OCI-LY7 (cell line): ENCODE results near the gene WNK2.

ENCODE experiments used
- EZH2phosphoT487 ChIP-seq: fragments of 200-600 bp; sonication (generic); IDR thresholded peaks from 2 replicates; pipeline ENCODE4 v1.6.1; 2018; ENCODE audit warnings: low read depth, borderline replicate concordance, mild to moderate bottlenecking, mixed run types, antibody characterized with exemption, low read length, moderate library complexity, mixed read lengths
- TF ChIP-seq, protein P1 (sequence below): fragments of 200-600 bp; sonication (generic); conservative IDR thresholded peaks from 2 replicates; pipeline ENCODE4 v1.5.1; 2014; ENCODE audit warnings: mild to moderate bottlenecking, antibody characterized with exemption, low read length, moderate library complexity, mixed read lengths

DNA sequence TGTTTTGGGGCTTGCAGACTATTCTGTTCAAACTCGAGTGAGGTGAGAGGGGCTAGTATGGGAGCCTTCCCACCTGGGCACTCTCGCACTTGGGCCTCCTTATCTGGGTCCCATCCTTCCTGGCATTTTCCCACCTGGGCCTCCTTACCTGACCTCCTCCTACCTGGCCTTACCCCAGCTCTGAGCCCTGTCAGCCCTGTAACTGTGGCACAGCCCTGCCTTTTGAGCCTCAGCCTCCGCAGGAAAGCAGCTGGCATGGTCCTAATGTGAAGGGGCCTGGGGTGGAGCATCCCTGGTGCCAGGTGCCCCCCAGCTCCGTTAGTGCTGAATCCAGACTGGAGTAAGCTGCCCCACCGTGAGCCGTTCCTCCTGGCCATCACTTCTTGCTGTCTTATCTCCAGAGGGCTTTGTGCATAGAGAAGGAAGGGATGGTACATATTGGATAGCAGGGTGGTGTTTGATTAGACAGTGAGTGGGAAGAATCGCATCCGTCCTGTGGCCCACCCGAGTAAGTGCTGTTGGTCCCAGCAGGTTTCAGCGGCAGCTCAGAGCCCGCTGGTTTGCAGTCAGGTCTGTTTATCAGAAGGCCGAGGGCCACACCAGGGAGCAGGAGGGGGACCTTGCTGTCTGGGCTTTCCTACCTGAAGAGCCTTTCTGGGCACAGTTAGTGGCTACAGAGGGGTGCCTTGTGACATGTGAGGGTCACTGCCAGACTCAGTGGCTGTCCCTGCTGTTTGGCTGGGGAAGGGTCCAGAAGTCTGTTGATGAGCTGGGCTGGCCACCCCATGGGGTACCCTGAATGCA is 76.5 kb downstream of the WNK2 start:
- TF ChIP-seq, protein P1, sequence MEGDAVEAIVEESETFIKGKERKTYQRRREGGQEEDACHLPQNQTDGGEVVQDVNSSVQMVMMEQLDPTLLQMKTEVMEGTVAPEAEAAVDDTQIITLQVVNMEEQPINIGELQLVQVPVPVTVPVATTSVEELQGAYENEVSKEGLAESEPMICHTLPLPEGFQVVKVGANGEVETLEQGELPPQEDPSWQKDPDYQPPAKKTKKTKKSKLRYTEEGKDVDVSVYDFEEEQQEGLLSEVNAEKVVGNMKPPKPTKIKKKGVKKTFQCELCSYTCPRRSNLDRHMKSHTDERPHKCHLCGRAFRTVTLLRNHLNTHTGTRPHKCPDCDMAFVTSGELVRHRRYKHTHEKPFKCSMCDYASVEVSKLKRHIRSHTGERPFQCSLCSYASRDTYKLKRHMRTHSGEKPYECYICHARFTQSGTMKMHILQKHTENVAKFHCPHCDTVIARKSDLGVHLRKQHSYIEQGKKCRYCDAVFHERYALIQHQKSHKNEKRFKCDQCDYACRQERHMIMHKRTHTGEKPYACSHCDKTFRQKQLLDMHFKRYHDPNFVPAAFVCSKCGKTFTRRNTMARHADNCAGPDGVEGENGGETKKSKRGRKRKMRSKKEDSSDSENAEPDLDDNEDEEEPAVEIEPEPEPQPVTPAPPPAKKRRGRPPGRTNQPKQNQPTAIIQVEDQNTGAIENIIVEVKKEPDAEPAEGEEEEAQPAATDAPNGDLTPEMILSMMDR, result no peak
- TF ChIP-seq EZH2phosphoT487, result no peak
